ENCODE measurements around the gene ARHGAP18.

The ARHGAP18 gene

DNA sequence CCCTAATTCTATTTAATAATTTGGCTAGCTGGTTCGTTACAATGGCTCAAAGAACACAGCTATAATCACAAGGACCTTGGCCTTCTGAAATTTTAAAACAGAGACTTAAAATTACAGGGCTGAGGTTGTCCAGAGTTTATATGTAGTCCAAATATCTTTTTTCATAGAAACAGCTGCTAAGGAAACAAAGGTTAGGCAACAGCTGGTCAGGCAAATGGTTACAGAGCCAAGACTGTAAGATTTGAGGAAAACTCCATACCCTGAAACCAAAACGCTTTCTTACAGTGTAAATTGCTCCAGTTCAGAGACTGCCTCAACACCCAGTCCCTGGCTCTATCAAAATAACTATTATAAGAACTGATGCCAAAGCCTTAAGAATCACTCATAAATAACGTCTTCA is 9.7 kb upstream of the ARHGAP18 start:
- peak; percentile 19 for DNase-seq

DNA sequence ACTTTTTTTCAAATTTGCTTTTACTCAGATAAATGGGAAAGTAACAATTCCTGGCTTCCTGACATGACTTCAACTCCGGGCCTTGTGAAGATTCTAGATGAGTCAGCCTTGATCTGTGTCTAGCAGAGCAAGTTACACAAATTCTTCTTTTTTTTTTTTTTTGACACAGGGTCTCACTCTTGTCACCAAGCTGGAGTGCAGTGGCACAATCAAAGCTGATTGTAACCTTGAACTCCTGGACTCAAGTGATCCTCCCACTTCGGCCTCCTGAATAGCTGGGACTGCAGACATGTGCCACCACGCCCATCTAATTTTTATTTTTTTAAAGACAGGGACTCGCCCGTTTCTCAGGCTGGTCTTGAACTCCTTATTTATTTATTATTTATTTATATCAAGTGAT is 7.3 kb upstream of the ARHGAP18 start:
- DNase-seq, result no peak

DNA sequence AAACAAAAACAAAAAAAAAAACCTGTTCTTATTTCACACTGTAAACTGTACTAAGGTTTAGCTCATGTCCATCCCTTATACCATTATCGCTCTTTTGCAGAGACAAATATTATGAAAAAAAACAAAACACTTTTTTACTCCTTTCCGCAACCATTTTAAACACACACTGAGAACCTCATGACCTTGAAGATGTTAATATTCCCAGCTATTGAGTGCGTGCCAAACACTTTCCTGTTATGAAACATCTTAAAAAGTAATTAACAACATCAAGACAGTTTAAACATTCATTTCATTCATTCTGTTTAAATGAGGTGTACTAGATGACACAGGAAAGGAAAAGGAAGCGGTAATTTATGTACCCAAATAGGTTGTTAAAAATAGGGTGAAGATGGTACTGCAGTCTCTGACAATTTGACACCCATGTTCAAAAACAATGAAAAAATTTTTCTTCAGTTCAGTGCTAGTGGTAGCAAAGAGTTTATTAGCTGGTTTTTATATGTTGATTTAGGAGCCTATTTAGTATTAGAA is 3.9 kb upstream of the ARHGAP18 start:
- no peak for DNase-seq

DNA sequence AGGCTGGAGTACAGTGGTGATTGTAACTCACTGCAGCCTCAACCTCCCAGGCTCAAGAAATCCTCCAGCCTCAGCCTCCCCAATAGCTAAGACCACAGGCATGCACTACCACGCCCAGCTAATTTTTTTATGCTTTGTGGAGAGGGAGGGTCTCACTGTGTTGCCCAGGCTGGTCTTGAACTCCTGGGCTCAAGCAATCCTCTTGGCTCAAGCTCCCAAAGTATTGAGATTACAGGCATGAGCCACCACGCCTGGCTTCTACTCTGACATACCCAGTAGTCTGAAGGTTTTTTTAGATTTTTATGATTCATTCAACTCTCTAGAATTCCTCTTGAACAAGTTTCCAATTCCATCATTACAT is 1.3 kb upstream of the ARHGAP18 start:
- no peak for DNase-seq

DNA sequence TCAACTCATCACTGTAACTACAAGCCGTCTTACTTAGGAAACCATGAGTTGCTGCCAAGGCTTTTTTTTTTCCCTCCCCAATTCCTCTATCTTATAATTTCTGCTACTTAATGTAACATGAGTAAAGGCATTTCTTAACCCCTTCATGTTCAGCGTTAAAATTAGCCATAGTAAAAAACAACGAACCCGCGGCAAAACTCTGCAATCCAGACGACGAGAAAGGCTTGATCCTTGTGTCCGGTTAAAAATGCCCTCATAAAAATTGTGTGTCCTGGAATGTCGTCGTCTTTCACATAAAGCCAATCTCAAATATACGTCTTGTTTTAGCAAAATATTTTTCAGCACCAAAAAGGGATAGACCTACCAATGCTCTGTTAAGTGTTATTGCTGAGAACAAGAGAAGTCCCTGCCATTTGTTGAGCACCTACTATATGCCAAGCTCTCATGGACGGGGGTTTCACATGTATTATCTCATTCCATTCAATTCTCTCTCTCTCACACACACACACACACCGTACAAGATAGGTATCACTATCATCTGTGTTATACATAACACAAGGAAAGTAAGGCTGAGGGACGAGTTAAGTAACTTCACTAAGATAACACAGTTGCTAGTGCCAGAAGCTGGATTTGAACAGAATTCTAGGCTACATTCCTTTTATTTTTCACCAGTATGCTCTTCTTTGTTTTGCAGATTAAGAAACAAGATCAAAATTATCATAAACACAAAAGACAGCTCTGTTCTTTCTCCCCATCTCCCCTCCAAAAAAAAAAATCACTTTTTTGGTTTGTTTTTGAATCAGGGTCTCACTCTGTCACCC is 683 bp upstream of the ARHGAP18 start:
- no peak for DNase-seq

DNA sequence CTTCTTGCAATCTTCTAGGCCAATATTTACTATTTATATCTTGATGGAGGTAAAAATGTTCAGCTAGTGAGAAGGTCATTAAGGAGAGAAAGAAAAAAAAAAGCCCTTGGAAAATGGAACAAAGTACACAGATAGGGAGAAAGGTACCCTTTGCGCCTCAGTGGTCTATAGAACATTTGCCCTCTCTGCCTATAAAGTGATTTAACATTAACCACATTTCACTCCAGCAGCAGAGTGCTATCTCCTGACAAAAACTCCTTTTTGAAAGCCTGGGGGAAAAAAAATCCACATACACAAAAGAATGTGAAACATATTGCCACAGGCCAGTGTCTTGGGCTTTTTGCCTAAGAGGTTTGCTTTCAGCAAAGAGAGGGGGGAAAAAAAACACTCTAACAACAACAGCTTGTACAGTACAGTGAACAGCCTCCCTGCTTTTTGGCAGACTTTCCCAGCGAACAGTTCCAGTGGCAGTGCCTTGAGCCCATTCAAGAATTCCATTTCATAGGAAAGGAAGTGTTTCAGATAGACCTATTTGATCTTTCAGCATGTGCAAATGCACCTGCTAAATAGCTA is 695 bp downstream of the ARHGAP18 start:
- DNase-seq, result no peak

DNA sequence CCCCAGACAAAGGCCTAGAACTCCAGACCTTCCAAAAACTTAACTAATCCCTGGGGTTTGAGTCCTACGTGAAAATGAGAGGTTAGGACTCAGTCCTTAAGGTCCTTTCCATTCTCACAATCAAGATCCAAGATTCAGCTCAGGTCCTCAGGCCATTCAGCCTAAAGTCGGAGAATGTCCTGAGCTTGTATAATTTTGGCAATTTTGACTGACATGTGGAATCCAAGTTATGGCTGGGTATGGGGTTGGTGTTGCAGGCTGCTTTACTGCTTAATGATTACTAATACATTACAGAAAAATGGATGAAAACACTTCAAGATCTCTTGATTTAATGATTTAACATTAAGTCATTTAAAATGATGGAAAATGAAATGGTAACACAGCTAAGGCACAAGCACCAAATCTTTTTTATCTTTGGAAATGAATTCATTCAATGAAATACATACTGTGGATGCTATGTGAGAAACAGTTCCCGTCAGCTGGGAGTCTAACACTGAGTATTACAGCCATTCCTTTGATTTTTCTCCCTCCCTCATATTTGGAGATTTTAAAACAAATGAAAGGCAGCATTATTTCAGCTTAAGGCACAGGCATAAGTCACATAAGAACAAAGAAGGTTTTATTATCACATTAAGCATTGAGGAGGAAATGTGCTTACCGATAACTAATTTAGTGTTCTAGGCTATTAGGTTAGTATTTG is 1.3 kb downstream of the ARHGAP18 start:
- no peak for DNase-seq

DNA sequence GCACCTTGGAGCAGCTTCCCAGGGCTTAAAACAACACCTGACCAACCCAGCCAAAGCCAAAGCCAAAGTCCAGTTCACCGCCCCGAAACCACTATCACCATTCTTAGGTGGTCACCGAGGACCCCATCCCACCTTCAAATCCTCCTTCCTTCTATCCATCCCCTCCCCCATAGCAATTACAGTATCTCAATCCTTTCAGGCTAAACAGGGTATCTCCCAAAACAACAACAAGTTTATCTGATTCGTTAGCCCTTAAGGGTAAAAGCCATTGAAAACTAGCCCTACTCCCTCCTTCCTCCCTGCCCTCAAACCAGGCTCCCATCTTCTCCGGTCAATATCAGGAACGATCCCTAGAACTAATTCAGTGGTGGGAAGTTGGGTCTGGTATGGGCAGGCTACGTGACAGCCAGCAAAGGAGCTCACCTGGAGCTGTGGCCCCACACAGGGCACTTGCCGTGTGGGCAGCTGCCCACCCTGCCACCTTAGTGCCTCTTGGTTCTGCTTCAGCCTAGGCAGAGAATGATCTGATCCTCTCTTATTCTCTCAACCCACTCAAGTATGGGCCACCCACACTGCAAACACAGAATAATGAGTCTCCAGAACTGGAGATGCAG is 2.0 kb downstream of the ARHGAP18 start:
- no peak for DNase-seq

DNA sequence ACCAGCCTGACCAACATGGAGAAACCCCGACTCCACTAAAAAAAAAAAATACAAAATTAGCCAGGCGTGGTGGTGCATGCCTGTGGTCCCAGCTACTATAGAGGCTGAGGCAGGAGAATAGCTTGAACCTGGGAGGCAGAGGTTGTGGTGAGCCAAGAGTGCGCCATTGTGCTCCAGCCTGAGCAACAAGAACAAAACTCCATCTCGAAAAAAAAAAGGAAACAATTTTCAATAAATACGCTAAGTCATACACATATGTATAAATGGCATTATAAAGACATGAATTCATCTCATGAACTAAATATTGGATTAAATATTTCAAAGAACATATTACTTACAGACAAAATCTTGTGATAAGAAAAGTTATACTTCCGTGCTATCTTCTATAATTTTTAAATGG is 2.9 kb downstream of the ARHGAP18 start:
- DNase-seq, result no peak

DNA sequence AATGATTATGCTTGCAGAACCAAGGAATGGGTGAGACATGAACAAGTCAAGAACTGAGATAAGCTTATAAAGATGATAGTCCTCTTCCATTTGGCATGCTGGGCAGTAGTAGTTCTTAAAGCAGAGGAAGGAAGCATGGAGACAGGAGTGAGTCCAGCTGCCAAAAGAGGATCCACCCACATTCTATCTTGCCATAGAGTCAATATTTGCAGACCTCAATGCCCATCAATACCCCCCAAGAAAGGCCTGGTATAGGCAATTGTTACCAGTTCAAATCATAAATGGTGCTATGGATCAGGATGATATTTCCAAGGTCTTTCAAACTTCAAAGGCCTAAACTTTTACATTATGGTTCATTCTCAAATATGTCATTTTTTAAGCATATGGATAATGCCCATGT is 4.8 kb downstream of the ARHGAP18 start:
- DNase-seq, result no peak

DNA sequence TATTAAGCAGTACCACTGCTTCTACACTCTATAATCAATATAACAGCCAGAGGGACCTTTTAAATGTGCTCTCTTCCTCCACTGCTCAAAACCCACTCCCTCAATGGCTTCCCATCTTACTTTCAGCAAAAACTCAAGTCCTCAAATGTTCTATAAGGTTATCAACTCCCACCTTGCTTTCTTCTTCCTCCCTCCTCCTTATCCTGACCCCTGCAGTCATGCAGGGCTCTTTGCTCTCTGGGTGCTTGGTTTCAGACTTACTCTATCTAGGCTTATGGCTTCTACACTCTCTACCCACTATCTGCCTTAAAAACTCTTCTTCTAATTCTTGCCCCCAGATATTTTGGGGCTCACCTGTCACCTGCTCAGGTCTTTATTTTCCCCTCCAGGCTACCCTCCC is 5.3 kb downstream of the ARHGAP18 start:
- DNase-seq, result no peak

DNA sequence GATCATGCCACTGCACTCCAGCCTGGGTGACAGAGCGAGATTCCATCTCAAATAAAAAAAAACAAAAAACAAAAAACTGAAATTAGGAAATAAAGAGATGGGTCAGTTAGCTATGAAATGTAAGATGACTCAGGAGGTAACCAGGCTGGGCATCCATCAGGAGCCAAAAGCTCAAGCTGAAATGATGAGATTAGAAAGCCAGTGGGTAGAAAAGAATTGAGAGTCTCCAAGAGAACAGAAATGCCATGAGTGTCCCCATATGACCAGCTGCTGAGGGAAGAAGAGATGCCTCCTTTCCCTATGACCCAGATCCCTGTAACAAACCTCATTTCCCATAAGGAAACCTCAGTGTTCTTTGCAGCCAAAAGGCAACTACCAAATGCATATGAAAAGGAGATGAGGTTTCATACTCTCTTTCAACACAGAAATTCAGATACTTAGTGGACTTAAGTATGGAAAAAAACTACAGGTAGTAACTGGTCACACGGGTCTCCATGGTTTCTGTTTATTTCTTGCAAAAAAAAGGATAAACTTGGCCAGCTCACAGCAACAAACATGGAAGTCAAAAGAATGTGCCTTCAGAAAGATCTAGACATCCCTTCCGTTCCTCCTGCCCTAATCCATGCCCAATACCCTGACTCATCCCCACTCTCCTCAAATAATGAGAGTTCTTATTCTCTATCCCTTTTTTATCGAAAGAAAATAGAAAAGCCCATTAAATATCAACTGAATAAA is 8.1 kb downstream of the ARHGAP18 start:
- DNase-seq, result no peak

DNA sequence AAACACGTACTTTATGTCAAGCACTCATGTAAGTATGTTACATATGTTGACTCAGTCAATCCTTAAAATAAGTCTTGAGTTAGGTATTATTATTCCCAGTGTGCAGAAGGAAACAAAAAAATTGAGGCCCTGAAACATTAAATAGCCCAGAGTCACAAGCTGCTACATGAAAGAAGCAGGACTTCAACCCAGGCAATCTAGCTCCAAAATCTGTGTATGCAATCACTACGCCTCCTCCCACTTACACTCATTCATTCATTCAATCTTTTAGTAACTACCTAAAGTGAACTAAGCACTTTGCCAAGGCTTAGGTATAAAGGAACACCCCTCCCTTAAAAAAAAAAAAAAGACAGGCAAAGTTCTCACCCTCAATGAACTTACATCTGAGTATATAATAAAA is 9.3 kb downstream of the ARHGAP18 start:
- DNase-seq, result no peak

DNA sequence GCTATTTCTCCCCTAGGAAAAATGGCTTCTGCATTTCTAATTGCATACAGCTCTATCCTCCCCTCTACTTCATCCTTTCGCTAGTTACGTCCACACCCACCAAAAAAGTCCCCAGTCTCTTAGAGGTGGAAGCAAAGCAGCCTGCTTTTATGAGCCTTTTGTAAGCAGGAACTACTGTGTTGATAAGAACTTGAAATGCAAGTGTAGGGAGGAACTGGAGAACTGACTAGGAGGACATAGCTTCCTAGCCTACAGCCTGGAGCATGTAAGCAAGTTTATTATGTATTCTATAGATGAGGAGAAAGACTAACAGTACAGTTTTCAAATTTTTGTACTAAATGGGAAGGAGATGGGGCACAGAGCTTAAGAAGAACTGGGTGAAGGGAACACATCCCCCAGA is 10.3 kb downstream of the ARHGAP18 start:
- no peak for DNase-seq

DNA sequence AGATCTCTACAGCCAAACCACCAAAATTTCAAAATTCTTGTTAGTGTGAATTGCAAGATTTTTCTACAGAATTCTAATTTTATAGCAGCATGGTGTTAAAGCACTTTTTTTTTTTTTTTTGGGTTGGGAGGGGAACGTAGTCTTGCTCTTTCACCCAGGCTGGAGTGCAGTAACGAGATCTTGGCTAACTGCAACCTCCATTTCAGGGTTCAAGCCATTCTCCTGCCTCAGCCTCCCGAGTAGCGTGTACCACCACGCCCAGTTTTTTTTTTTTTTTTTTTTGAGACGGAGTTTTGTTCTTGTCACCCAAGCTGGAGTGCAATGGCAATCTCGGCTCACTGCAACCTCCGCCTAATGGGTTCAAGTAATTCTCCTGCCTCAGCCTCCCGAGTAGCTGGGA is 11.5 kb downstream of the ARHGAP18 start:
- DNase-seq, result no peak

DNA sequence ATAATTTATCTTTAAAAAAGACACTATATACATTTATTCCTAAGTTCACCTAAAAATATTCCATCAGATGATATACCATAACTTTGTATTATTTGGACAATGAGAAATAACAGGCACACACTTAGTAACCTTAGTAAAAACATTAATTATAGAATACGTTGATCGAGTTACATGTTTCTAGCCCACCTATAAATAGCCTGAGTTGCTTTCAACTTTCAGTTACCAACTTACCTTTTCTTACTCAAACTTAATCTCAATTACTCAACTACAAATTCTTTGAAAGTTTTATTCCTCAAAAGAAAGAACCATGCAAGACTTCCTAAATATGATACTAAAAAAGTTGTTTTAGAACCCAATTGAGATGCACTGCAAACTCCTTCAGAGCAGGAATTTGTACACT is 12.2 kb downstream of the ARHGAP18 start:
- DNase-seq, result no peak

DNA sequence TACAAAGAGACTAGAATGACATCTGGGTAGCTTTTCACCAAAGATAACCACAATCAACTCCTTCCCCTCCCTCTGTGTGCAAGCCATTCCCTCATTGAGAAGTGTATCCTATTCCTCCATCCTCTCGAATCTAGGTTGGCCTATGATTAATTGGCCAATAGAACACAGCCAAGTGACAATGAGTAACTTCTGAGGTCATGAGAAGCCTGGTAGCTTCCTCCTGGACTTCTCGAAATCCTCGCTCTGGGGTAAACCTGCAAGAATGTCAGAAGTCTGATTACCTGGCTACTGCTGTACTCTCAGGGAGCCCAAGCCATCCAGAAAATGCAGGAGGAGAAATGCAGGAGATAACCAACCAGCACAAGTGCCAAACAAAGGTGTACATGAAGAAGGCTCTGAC is 13.1 kb downstream of the ARHGAP18 start:
- no peak for DNase-seq

DNA sequence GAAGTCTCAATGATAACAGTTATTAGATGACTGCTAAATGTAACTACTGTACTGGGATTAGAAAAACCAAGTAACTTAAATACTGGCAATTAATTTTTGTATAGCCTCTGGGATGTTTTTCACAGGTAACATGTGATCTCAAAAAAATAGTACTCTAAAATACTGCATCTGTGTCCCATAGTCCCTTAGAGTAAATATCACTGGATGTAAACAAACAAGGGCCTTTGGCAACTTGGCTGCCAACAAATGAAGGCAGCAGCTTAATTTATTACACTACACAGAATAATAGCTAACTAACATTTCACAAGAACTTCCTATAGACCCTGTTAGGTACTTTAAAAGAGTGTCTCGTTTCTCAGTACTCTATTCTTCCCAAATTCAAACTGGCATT is 14.0 kb downstream of the ARHGAP18 start:
- DNase-seq, result no peak

DNA sequence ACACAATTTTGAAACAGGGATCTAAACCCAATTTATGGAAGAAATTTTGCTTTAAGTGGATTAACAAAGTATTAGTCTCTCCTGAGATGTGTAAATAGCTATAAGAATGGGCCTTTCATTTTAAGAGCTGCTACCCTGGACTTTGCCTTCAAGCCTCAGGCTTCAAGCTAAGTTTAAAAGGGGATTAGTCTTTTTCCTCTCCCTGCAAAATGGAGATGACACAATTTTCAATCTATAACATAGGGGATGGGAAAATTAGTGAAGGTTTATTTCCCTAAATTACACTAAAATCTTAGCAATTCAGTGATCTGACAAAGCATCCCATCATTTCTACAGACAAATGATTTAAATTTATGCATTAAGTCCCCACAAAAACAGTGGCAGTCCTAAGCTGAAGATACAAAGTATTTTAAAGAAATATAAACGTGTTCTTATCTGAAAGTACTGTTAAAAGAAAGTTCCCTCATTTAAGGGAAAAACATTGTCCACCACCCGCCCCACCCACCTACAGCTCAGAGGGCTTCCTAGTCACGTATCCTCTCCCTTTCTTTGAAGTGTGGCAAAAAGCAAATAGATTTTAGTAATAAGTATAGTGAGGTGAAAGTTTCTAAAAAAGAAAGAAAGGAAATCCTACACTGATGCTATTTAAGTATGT is 14.5 kb downstream of the ARHGAP18 start:
- DNase-seq, result no peak

DNA sequence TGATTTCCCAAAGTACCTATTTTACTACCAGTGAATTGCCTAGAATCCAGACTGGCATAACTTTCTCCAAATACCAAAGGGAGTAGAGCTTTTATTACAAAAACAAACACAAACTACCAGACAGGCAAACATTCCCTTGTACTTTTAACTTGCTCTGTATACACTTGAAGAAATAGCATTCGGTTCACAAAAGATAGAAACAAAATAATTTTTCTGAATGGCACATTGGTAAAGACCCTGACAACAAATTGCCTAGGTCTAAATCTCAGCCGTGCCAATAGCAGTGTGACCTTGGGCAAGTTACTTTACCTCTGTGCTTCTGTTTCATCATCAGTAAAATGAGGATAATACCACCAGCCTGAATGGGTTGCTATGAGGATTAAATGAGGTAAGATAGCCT is 15.9 kb downstream of the ARHGAP18 start:
- DNase-seq, result no peak

DNA sequence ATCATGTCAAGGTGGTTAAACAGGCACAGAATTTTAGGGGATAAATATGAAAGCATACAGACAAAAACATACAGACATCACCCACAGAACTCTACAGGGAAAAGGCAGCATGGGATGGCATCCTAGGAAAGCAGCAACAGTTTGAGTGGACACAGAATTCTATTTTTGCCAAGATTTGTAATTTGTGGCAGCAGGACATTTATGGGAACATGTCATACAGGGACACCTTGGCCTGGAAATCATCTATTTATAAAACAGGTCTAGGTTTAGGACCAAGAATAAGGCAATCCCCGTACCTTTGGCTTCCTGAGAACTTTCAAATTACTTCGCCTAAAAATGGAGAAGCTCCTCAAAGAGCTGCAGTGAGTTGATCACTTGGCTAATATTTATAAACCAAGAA is 17.5 kb downstream of the ARHGAP18 start:
- DNase-seq, result no peak

DNA sequence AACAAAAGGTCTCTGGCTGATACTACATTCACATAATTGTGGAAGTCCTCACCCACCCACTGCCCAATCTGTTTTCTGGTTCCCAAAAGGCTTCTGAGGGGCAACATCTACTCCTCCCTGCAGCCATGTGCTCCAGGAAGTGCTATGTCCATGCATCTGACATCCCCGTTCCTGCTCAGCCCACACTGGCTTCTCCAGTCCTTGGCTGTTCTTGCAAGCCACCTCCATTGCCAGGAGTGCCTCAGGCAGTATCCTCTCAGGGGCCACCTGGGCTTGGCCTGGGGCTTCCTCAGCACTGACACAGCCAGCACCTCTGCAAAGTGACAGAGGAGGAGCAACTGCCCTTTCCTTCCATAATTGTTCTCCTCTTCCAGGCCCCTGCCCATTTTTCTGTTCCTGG is 18.3 kb downstream of the ARHGAP18 start:
- no peak for DNase-seq
